Osteoblast (primary cell): ENCODE results near the gene ZNF335. TPM values are rescaled to one million over a fixed set of nuclear protein-coding genes. Genes with fewer than 3 reads are reported as not detected.
A peak's percentile ranks its signal among the peaks of the same experiment; 100 is the strongest.

Source experiments
- DNase-seq: peaks from one replicate; pipeline ENCODE4 v3.0.0; 2011; ENCODE audit warnings: low spot score, mixed read lengths; ENCODE audit not compliant: insufficient read length; ENCODE audit errors: missing footprints
- H2AFZ ChIP-seq: 2 replicates; pipeline ENCODE4 v1.6.0; 2011; ENCODE audit warnings: mild to moderate bottlenecking, low read length
- H3K27ac ChIP-seq: 2 replicates; pipeline ENCODE4 v1.5.1; 2011; ENCODE audit warnings: mild to moderate bottlenecking, low read depth, low read length, moderate library complexity
- H3K27me3 ChIP-seq: 2 replicates; pipeline ENCODE4 v1.6.0; 2012; ENCODE audit warnings: mild to moderate bottlenecking, control low read depth, inconsistent platforms, low read length, moderate library complexity; ENCODE audit not compliant: insufficient read depth
- H3K36me3 ChIP-seq: 2 replicates; pipeline ENCODE4 v1.5.1; 2011; ENCODE audit warnings: mild to moderate bottlenecking, low read length, control low read depth, moderate library complexity; ENCODE audit not compliant: insufficient read depth
- H3K4me1 ChIP-seq: 2 replicates; pipeline ENCODE4 v1.5.1; 2011; ENCODE audit warnings: mild to moderate bottlenecking, low read length, control low read depth, moderate library complexity; ENCODE audit not compliant: insufficient read depth
- H3K4me2 ChIP-seq: 2 replicates; pipeline ENCODE4 v1.6.0; 2011; ENCODE audit warnings: mild to moderate bottlenecking, low read length; ENCODE audit not compliant: insufficient read depth
- H3K4me3 ChIP-seq: fragments of 200-600 bp; sonication (generic); 3 replicates; pipeline ENCODE4 v1.5.1; 2012; ENCODE audit warnings: mild to moderate bottlenecking, low read length, inconsistent platforms; ENCODE audit not compliant: insufficient read depth
- H3K79me2 ChIP-seq: 2 replicates; pipeline ENCODE4 v1.6.0; 2012; ENCODE audit warnings: mild to moderate bottlenecking, low read length, control low read depth, inconsistent platforms; ENCODE audit not compliant: insufficient read depth
- H3K9me3 ChIP-seq: 2 replicates; pipeline ENCODE4 v1.5.1; 2011; ENCODE audit warnings: low read depth, low read length, control low read depth
- H4K20me1 ChIP-seq: 2 replicates; pipeline ENCODE4 v1.6.0; 2012; ENCODE audit warnings: mild to moderate bottlenecking, low read length, control low read depth; ENCODE audit not compliant: insufficient read depth
- CTCF ChIP-seq: IDR thresholded peaks from 2 replicates; pipeline ENCODE4 v1.5.1; 2011; ENCODE audit warnings: mild to moderate bottlenecking, low read depth, low read length, moderate library complexity; ENCODE audit errors: extremely low read depth
- total RNA-seq: library from RNA; depleted of rRNA; stranded (reverse); fragments of >200 nt; gene quantifications from 2 replicates; pipeline ENCODE4 v1.2.3, GENCODE V29; 2012

Gene ZNF335
- total RNA-seq, 1 donor, result 20.3 TPM

DNA sequence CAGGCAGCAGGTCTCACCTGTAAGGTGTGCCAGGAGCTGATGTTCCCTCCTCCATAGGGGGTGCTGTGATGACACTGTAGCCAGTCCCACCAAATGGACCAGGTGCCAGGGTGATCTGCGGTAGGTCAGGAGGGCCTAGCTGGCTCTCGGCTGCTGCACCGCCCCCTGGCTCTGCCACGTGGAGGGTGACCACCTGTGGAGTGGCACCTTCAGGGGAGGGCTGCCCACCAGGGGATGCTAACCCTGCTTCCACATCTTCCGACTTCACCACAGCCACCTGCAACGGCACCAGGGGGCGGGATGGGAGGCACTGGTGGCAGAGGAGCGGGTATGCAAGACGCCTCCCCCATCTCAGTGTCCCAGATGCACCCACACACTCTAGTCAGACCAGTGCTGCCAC, 18.3 kb downstream of the ZNF335 start:
- Histone ChIP-seq H3K4me2 (no peak overlapping the region), H3K4me3 (no peak overlapping the region), H3K79me2 (no peaks in the 10 kb centered on the region), H3K9me3 (no peaks in the 10 kb centered on the region), H3K27me3 (no peaks in the 10 kb centered on the region), H2AFZ (no peak overlapping the region), H3K27ac (no peak overlapping the region), H4K20me1 (peaks cover 3% of the 10 kb centered on the region), H3K4me1 (no peaks in the 10 kb centered on the region), H3K36me3 (peaks cover 84% of the 10 kb centered on the region)
- peak; percentile 52 for DNase-seq
- no peak for TF ChIP-seq CTCF

DNA sequence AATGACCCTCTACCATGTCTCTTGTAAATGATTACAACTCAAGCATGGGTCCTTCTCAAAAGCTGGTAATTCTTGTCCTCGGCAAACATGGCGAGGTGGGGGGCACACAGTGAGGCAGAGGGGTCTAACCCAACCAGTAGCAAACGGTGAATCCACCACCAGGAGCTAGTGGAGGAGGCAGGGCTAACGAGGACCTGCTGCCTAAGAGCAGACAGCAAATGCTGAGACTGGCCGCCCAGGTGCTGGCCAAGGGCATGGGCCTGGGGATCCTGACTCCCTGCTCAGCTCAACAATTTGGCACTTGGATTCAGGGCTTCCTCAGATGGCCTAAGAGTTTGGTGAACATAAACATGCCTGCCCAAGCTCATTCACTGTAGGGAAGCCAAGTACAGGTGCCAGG, 19.1 kb downstream of the ZNF335 start:
- H2AFZ ChIP-seq, result no peak overlapping the region
- H3K4me2 ChIP-seq, result no peak overlapping the region
- TF ChIP-seq CTCF, result no peak
- DNase-seq, result peak; percentile 56
- H3K4me1 ChIP-seq, result no peaks in the 10 kb centered on the region
- peaks cover 84% of the 10 kb centered on the region for H3K36me3 ChIP-seq
- H3K27ac ChIP-seq, result no peak overlapping the region
- no peak overlapping the region for H3K4me3 ChIP-seq
- no peaks in the 10 kb centered on the region for H4K20me1 ChIP-seq
- no peaks in the 10 kb centered on the region for H3K27me3 ChIP-seq
- no peaks in the 10 kb centered on the region for H3K79me2 ChIP-seq
- H3K9me3 ChIP-seq, result no peaks in the 10 kb centered on the region

DNA sequence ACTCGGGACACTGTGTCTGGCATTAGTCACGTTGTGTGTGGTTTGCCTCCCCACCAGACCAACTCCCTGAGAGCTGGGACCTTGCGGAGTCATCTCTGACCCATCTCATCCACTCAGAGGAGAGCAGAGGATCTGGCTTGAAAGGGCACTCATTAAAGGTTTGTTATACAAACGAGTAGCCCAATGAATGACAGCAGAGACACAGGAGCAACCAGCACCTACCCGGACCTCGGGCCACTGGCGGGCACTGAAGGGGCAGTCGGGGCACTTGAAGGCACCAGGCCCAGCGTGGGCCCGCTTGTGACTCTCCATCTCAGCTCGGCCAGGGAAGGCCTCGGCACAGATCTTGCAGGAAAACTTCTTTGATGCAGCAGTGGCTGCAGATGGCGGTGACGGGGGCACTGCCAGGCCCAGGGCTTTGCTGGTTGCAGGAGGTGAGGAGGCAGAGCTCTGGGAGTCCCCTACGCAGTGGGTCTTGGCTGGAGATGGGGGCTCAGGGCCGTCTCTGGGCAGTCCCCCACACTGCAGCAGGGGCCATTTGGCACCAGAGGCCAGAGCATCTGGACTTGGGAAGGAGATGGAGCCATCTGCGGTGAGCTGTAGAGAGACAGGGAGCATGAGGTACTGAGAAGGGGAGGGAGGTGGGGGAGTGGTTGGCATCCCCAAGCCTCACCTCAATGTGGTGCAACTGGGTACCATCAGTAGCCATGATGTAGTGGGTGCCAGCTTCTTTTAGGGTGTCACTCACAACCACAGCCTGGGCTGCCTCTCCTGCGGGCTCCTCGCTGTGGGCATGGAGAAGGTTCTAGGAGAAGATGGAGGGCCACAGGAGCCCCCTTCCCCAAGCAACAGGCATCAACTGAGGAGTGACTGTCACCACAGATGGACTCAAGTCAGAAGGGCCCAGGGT, 19.8 kb downstream of the ZNF335 start:
- no peak overlapping the region for H3K4me2 ChIP-seq
- H3K9me3 ChIP-seq, result no peaks in the 10 kb centered on the region
- H3K4me1 ChIP-seq, result no peaks in the 10 kb centered on the region
- H3K27ac ChIP-seq, result no peak overlapping the region
- no peaks in the 10 kb centered on the region for H3K27me3 ChIP-seq
- TF ChIP-seq CTCF, result no peak
- peak; percentile 76 for DNase-seq
- peaks cover 81% of the 10 kb centered on the region for H3K36me3 ChIP-seq
- no peaks in the 10 kb centered on the region for H4K20me1 ChIP-seq
- H2AFZ ChIP-seq, result no peak overlapping the region
- H3K4me3 ChIP-seq, result no peak overlapping the region
- no peaks in the 10 kb centered on the region for H3K79me2 ChIP-seq

DNA sequence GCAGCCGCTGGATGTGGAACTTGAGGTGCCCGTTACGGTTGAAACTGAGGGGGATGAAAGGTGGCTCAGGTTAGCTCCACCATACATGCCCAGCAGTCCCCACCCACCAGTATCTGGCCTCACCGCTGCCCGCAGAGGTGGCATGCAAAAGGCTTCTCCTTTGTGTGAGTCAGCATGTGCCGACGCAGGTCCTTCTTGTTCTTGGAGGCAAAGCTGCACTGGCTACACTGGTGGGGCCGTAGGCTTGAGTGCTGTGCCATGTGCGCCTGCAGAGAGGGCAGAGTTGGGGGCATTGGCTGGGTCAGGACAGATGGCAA, 21.7 kb downstream of the ZNF335 start:
- no peak for TF ChIP-seq CTCF
- Histone ChIP-seq H2AFZ (no peak overlapping the region), H3K4me2 (no peak overlapping the region), H3K79me2 (no peaks in the 10 kb centered on the region), H3K27me3 (no peaks in the 10 kb centered on the region), H3K9me3 (no peaks in the 10 kb centered on the region), H3K36me3 (peaks cover 84% of the 10 kb centered on the region), H3K27ac (no peak overlapping the region), H3K4me1 (peaks cover 7% of the 10 kb centered on the region), H3K4me3 (no peak overlapping the region), H4K20me1 (no peaks in the 10 kb centered on the region)
- peak; percentile 89 for DNase-seq
